IPS-NIHi11 (cell line): ENCODE results near the gene CFH.
A peak's percentile ranks its signal among the peaks of the same experiment; 100 is the strongest.
"Not testable (repeated sequence)": the region's sequence is repeated elsewhere in the genome, so short reads cannot be mapped to it uniquely, and the experiment has no call there.

ENCODE experiments used
- DNase-seq: peaks from one replicate; pipeline ENCODE4 v3.0.0; 2012; ENCODE audit warnings: mixed read lengths, low spot score

CFH gene

GRCh38 chr1:196669051-196669450 lies 17.2 kb downstream of the CFH start:
- DNase-seq = no peak

- no peak for DNase-seq
Measured at GRCh38 chr1:196669693-196670092, 17.9 kb downstream of the CFH start.

- DNase-seq = no peak
Measured at GRCh38 chr1:196674908-196675307, 23.1 kb downstream of the CFH start.

- DNase-seq = no peak
Measured at GRCh38 chr1:196677781-196678509, 26.1 kb downstream of the CFH start.

GRCh38 chr1:196678510-196678884 lies 26.7 kb downstream of the CFH start:
- no peak for DNase-seq

- DNase-seq = no peak
Measured at GRCh38 chr1:196680107-196680506, 28.3 kb downstream of the CFH start.

- DNase-seq = no peak
Measured at GRCh38 chr1:196684476-196684875, 32.6 kb downstream of the CFH start.

GRCh38 chr1:196685506-196685905 lies 33.7 kb downstream of the CFH start:
- DNase-seq = no peak

GRCh38 chr1:196689001-196689400 lies 37.2 kb downstream of the CFH start:
- DNase-seq = no peak

- DNase-seq = peak; percentile 18
Measured at GRCh38 chr1:196690582-196690981, 38.7 kb downstream of the CFH start.

- DNase-seq = no peak
Measured at GRCh38 chr1:196698993-196699392, 47.1 kb downstream of the CFH start.

- DNase-seq = no peak
Measured at GRCh38 chr1:196701144-196701543, 49.3 kb downstream of the CFH start.

- not testable (repeated sequence) for DNase-seq
Measured at GRCh38 chr1:196709892-196710291, 58.0 kb downstream of the CFH start.

- DNase-seq = no peak
Measured at GRCh38 chr1:196717868-196718267, 66.0 kb downstream of the CFH start.

- DNase-seq = peak; percentile 72
Measured at GRCh38 chr1:196723325-196724185, 71.7 kb downstream of the CFH start.

- no peak for DNase-seq
Measured at GRCh38 chr1:196732526-196732925, 80.7 kb downstream of the CFH start.

GRCh38 chr1:196733091-196733970 lies 81.5 kb downstream of the CFH start:
- no peak for DNase-seq

- DNase-seq = no peak
Measured at GRCh38 chr1:196734006-196734405, 82.2 kb downstream of the CFH start.

GRCh38 chr1:196734460-196734859 lies 82.6 kb downstream of the CFH start:
- DNase-seq = no peak

- no peak for DNase-seq
Measured at GRCh38 chr1:196738730-196739129, 86.9 kb downstream of the CFH start.

- DNase-seq = peak; percentile 14
Measured at GRCh38 chr1:196743244-196743643, 91.4 kb downstream of the CFH start.

GRCh38 chr1:196765019-196765740 lies 113.3 kb downstream of the CFH start:
- not testable (repeated sequence) for DNase-seq
